WI38 (cell line): ENCODE results near the gene ALDOC.

Experiments
- H3K4me3 ChIP-seq: 2 replicates; pipeline ENCODE4 v1.5.1; 2011; ENCODE audit warnings: low read depth, mild to moderate bottlenecking, control low read depth, low read length
- TF ChIP-seq, protein P1 (sequence below): IDR thresholded peaks from 2 replicates; pipeline ENCODE4 v1.5.1; 2012; ENCODE audit warnings: low read depth, mild to moderate bottlenecking, control low read depth, low read length

The ALDOC gene

DNA sequence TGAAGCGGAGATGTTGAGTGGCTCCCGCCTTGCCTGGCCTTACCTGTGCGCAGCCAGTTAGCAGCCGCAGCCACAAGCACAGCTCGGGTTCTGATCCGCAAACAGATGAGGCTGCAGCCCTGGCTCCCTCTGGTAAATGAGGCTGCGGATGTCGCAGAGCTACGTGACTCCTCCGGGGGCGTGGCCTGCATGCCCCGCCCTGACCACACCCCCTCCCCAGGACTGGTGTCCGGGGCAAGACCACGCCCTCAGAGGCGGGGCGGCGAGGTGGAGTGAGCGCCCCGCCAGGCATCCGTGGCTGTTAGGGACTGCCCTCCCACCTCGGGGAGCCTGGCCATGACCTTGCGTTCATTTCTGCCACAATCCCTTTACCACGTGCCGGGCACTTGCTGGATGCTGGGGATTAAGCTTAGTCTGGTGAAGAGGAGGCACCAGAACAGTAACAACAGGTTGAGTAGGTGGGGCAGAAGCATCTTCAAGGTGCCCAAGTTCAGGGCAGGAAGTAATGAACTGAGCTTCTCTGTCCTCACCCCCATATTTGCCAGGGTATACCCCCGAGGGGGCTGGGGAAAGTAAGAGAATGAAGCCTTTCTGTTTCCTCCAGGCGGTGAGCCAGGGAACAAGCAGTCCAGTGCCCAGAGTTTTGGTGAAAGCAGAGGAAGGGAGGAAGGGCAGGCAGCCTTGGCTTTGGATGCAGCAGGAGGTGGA lies at the start of gene ALDOC:
TSS of gene ALDOC (minus strand) at position 138 of the 708 bp plus-strand sequence. CDS start 1,363 bp downstream, outside the sequence.
- peak within 1 kb of the TSS; percentile 40 for H3K4me3 ChIP-seq
- TF ChIP-seq, protein P1, sequence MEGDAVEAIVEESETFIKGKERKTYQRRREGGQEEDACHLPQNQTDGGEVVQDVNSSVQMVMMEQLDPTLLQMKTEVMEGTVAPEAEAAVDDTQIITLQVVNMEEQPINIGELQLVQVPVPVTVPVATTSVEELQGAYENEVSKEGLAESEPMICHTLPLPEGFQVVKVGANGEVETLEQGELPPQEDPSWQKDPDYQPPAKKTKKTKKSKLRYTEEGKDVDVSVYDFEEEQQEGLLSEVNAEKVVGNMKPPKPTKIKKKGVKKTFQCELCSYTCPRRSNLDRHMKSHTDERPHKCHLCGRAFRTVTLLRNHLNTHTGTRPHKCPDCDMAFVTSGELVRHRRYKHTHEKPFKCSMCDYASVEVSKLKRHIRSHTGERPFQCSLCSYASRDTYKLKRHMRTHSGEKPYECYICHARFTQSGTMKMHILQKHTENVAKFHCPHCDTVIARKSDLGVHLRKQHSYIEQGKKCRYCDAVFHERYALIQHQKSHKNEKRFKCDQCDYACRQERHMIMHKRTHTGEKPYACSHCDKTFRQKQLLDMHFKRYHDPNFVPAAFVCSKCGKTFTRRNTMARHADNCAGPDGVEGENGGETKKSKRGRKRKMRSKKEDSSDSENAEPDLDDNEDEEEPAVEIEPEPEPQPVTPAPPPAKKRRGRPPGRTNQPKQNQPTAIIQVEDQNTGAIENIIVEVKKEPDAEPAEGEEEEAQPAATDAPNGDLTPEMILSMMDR, result no peak

DNA sequence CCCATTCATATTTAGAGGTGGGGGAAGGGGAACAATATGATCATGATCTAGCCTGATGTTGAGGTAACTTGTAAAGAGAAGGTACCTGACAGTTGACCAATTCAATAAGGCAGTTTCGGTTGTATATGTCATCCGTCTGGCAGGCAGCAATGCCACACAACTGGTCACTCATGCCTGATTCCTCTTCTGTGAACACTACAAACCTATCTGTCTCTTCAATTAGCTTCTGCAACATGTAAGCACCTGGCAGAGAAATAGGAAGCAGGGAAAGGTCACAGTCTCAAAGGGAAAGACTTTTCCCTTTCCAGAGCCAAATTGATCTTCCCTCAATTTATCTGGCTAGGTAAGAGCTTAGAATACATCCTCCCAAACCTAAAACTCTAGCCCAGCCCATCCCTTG lies 47.5 kb upstream of the ALDOC start:
- H3K4me3 ChIP-seq, result no peak overlapping the region
- TF ChIP-seq, protein P1, result no peak

DNA sequence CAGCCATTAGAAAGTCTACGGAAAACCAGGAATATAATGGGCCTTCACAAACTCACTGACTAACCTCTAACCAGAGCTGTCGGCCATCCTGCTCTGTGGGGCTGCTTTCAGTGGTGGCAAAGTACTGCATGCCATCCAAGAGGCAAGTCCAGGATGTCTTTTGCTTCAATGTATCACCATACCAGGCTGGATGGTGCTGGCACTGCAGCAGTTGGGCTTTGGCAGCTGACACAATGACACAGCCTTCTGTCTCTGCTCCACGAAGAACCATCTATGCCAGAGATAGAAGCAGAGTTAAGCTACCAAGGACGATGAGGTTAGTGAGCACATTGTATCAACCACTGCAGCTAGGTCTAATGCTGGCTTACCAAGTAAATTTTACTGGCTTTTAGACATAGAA lies 47.0 kb upstream of the ALDOC start:
- TF ChIP-seq, protein P1, result no peak
- no peak overlapping the region for H3K4me3 ChIP-seq

DNA sequence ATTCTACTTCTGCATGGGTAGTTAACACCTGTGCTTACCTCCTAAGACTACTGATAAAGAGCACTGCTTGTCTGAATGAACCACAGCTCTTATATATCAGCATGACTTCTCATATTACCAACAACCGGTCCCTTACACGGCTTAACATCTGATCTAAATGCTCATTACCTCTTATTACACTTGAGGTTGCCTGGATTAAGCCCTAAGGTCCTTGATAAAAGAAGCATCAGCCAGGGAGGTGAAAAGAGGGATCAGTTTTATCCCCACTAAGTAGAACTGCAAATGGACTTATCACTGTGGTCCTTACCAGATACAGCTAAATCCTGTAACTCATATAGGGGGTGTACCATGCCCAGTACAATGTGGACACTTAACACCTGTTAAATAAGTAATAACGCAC lies 45.5 kb upstream of the ALDOC start:
- no peak overlapping the region for H3K4me3 ChIP-seq
- TF ChIP-seq, protein P1, result no peak

DNA sequence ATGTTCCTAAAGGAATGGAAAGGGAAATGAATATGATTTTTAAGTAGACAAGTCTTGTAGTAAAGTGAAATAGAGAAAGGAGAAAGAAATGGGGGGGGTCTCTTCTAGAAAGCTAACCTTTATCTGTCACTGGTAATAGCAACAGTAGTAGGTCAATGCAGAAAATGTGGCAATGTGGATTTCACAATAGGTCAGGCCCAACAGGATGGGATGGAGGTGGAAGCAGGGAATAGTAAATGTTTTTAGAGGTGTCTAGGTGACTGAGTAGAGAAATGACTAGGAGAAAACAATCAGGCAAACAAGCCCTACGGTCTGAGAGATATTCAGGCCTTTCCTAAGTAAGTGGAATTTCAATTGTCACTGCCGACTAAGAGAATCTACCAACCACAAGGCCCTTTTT lies 43.3 kb upstream of the ALDOC start:
- TF ChIP-seq, protein P1, result no peak
- no peak overlapping the region for H3K4me3 ChIP-seq

DNA sequence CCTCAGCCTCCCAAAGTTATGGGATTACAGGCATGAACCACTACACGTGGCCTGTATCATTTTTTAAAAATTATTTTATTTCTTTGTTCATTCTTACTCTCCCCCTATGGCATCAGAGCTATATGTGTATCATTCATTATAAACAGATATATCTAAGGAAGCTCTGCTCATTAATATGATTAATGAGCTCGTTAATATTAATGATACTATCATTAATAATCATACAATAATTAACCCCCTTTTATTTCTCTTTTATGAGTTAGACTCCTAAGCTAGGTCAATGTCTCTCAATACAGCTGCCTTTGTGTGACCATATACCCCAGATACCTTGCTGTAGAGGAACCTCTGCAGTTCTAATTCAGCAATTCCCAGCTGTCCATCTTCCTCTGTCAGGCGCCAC lies 41.8 kb upstream of the ALDOC start:
- no peak overlapping the region for H3K4me3 ChIP-seq
- TF ChIP-seq, protein P1, result no peak

DNA sequence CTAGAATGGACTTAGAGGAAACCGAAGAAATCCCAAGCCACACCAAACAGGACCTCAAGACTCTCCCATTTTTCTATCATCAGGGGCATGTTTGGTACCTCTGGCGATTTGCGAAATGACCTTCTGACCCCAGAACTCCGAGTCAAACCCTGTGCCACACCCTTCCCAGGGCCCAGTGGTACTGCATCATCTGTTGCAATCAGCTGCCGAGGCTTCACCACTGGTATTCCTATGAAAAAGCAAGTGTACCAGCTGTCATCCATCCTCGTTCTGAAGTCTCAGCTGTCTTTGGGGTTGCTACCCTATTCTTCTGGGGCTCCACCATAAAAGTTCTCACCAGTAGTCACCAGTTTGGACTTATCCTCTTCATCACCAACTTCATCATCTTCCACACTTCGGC lies 39.6 kb upstream of the ALDOC start:
- TF ChIP-seq, protein P1, result no peak
- no peak overlapping the region for H3K4me3 ChIP-seq
